HG03103 (cell line): ENCODE data around the gene IL34.

Experiments
- ATAC-seq: cut with Tn5 transposase; IDR thresholded peaks from one replicate; pipeline ENCODE4 v1.9.1; 2021; ENCODE audit warnings: low read depth; ENCODE audit not compliant: unreplicated experiment

IL34 gene

GRCh38 chr16:70686376-70687101 is 40.2 kb downstream of the IL34 start:
- no peak for ATAC-seq

GRCh38 chr16:70687102-70687511 is 40.7 kb downstream of the IL34 start:
- ATAC-seq = no peak

- no peak for ATAC-seq
Measured at GRCh38 chr16:70687671-70688245, 41.4 kb downstream of the IL34 start.

GRCh38 chr16:70688246-70688742 is 41.9 kb downstream of the IL34 start:
- no peak for ATAC-seq

- no peak for ATAC-seq
Measured at GRCh38 chr16:70689035-70689969, 42.9 kb downstream of the IL34 start.

GRCh38 chr16:70689970-70690891 is 43.9 kb downstream of the IL34 start:
- ATAC-seq = no peak

- ATAC-seq = no peak
Measured at GRCh38 chr16:70691223-70692129, 45.1 kb downstream of the IL34 start.

- no peak for ATAC-seq
Measured at GRCh38 chr16:70692130-70692872, 45.9 kb downstream of the IL34 start.

GRCh38 chr16:70692873-70693671 is 46.7 kb downstream of the IL34 start:
- ATAC-seq = no peak

- no peak for ATAC-seq
Measured at GRCh38 chr16:70694088-70694867, 47.9 kb downstream of the IL34 start.

- no peak for ATAC-seq
Measured at GRCh38 chr16:70694868-70695218, 48.5 kb downstream of the IL34 start.

GRCh38 chr16:70695331-70696070 is 49.1 kb downstream of the IL34 start:
- no peak for ATAC-seq

- ATAC-seq = no peak
Measured at GRCh38 chr16:70696355-70696754, 50.0 kb downstream of the IL34 start.

- no peak for ATAC-seq
Measured at GRCh38 chr16:70696952-70697593, 50.7 kb downstream of the IL34 start.

GRCh38 chr16:70697594-70698170 is 51.3 kb downstream of the IL34 start:
- no peak for ATAC-seq
